ENCODE measurements around the gene GPR141. TPM values are rescaled to one million over a fixed set of nuclear protein-coding genes. Genes with fewer than 3 reads are reported as not detected.
A peak's percentile ranks its signal among the peaks of the same experiment; 100 is the strongest.
"Not testable (repeated sequence)": the region's sequence is repeated elsewhere in the genome, so short reads cannot be mapped to it uniquely, and the experiment has no call there.

Gene GPR141
- total RNA-seq, 2 donors from 2014 or later: 2.0 TPM; not detected in 1

DNA sequence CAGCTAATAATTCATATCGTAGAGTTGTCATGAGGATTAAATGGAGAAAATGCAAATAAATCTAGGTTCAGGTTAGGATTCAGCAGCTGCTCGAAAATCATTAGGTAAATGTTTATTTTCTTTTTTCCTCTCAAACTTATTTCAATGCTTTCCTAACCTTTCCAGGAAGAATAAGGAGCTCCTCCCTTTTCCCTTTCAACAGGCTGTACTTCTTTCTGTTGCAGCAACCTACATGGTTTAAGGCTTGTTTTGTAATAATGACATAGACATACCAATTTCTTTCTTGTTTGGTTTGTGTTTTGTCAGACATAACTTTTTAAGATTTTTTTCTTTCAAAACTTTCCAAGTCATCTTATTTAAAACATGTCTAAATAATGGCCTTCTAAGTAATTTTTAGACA, 18.2 kb downstream of the GPR141 start:
- ATAC-seq (ENCODE audit: insufficient number of reproducible peaks, low FRiP score, low read depth): no peak

DNA sequence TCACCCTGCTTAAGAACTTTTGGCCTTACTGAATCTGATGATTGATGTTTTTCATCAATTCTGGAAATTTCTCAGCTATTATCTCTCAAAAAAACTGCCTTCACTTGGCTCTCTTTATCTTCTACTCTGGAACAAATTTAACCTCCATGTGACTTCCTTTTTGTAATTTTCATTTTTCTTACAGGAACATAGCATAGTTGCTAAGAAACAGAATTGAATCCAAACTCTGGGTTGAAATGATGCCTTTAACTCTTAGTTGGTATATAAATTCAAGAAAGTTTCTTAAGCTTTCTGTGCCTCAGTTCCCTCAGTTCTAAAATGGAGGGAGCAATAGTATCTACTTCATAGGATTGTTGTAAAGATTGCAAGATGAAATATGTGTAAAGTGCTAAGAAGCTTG, 19.8 kb downstream of the GPR141 start:
- TF ChIP-seq, protein P1, sequence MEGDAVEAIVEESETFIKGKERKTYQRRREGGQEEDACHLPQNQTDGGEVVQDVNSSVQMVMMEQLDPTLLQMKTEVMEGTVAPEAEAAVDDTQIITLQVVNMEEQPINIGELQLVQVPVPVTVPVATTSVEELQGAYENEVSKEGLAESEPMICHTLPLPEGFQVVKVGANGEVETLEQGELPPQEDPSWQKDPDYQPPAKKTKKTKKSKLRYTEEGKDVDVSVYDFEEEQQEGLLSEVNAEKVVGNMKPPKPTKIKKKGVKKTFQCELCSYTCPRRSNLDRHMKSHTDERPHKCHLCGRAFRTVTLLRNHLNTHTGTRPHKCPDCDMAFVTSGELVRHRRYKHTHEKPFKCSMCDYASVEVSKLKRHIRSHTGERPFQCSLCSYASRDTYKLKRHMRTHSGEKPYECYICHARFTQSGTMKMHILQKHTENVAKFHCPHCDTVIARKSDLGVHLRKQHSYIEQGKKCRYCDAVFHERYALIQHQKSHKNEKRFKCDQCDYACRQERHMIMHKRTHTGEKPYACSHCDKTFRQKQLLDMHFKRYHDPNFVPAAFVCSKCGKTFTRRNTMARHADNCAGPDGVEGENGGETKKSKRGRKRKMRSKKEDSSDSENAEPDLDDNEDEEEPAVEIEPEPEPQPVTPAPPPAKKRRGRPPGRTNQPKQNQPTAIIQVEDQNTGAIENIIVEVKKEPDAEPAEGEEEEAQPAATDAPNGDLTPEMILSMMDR (IDR thresholded peaks at IDR 0.05): no peak
- DNase-seq (ENCODE audit: low spot score) (no peak), ATAC-seq (ENCODE audit: insufficient number of reproducible peaks, low FRiP score, low read depth) (no peak)
- H3K4me3 ChIP-seq: no peak overlapping the region
- H3K36me3 ChIP-seq: no peaks in the 10 kb centered on the region
- no peaks in the 10 kb centered on the region for H3K9me3 ChIP-seq
- peaks cover 0 to 26% of the 10 kb centered on the region in 2 donors for H3K4me1 ChIP-seq (ENCODE audit: control insufficient read depth in 1 of 2, low read depth in 2 of 2)
- H3K27me3 ChIP-seq (replicated peaks; ENCODE audit: insufficient read depth): no peaks in the 10 kb centered on the region
- no peak overlapping the region for H3K27ac ChIP-seq

More for the DNA sequence above, 18.2 kb downstream of the GPR141 start:
- Histone ChIP-seq H3K9me3 (no peaks in the 10 kb centered on the region), H3K4me1 (ENCODE audit: control insufficient read depth in 1 of 2, low read depth in 2 of 2) (peaks cover 0 to 11% of the 10 kb centered on the region in 2 donors), H3K4me3 (no peak overlapping the region), H3K27ac (no peak overlapping the region), H3K36me3 (no peaks in the 10 kb centered on the region), H3K27me3 (replicated peaks; ENCODE audit: insufficient read depth) (no peaks in the 10 kb centered on the region)
- TF ChIP-seq, protein P1 (IDR thresholded peaks at IDR 0.05): no peak
- DNase-seq (ENCODE audit: low spot score): no peak

DNA sequence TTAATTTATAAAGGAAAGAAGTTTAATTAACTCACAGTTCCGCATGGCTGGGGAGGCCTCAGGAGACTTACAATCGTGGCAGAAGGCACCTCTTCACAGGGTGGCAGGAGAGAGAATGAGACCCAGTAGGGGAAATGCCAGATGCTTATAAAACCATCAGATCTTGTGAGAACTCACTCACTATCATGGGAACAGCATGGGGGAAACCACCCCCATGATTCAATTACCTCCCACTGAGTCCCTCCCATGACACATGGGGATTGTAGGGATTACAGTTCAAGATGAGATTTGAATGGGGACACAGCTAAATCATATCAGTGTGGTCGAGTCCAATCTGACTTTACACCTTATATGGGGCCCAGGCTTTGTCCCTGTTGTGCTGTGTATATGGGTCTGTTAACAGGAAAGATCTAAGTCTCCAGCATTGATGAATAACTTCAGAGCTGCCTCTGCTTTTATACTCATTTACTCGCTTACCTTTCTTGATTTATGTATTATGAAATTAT, 20.8 kb downstream of the GPR141 start:
- not testable (repeated sequence) for H3K36me3 ChIP-seq; H3K4me3 ChIP-seq; H3K9me3 ChIP-seq; H3K27me3 ChIP-seq (replicated peaks; ENCODE audit: insufficient read depth); DNase-seq (ENCODE audit: low spot score); H3K27ac ChIP-seq; ATAC-seq (ENCODE audit: insufficient number of reproducible peaks, low FRiP score, low read depth)
- peaks cover 0 to 31% of the 10 kb centered on the region in 2 donors for H3K4me1 ChIP-seq (ENCODE audit: control insufficient read depth in 1 of 2, low read depth in 2 of 2)

DNA sequence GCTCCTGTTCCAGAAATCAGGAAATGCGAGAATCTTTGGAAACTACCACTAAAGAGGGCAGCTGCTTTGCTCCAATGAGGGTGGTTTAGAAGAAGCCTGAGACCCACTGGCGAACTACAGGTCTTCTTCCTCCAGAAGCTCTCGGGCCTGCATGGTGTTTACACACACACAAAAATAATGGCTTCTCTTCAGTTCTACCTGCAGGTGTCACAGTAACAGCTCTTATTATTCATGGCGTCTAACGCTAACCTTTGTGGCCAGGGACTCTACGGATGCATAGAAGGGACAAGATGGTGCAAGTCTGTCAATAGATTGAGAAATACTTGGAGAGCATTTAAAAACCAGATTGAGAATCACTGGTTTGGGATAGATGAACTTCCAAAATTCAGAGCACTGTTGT, 22.4 kb downstream of the GPR141 start:
- TF ChIP-seq, protein P1 (IDR thresholded peaks at IDR 0.05): no peak
- no peak for ATAC-seq (ENCODE audit: insufficient number of reproducible peaks, low FRiP score, low read depth)
- H3K36me3 ChIP-seq: no peaks in the 10 kb centered on the region
- H3K27me3 ChIP-seq (replicated peaks; ENCODE audit: insufficient read depth): no peaks in the 10 kb centered on the region
- no peak for DNase-seq (ENCODE audit: low spot score)
- no peak overlapping the region for H3K4me3 ChIP-seq
- H3K9me3 ChIP-seq: no peaks in the 10 kb centered on the region
- no peak overlapping the region for H3K27ac ChIP-seq
- H3K4me1 ChIP-seq (ENCODE audit: control insufficient read depth in 1 of 2, low read depth in 2 of 2): peaks cover 0 to 31% of the 10 kb centered on the region in 2 donors

DNA sequence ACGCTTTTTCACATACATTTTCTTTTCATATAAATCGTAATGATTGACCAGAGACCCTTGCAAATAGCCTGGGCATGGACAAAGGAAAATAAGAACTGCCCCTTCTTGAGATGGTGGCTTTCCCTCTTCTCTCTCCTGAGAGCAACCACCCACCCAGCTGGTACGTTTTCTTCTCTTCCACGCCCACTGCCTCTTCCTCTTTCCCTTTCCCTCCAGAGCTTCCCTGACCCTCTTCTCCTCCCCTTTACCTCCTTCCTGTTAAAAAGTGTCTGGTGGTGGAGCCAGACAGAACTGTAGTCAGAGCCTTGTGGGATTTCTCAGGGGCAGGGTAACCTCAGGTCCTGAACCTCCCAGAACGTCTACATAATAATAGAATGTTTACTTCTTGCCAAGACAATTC, 23.2 kb downstream of the GPR141 start:
- ATAC-seq (ENCODE audit: insufficient number of reproducible peaks, low FRiP score, low read depth) (no peak), DNase-seq (ENCODE audit: low spot score) (no peak)
- no peaks in the 10 kb centered on the region for H3K9me3 ChIP-seq
- no peak overlapping the region for H3K4me3 ChIP-seq
- TF ChIP-seq, protein P1 (IDR thresholded peaks at IDR 0.05): no peak
- H3K36me3 ChIP-seq: no peaks in the 10 kb centered on the region
- no peaks in the 10 kb centered on the region for H3K27me3 ChIP-seq (replicated peaks; ENCODE audit: insufficient read depth)
- peaks cover 0 to 31% of the 10 kb centered on the region in 2 donors for H3K4me1 ChIP-seq (ENCODE audit: control insufficient read depth in 1 of 2, low read depth in 2 of 2)
- H3K27ac ChIP-seq: peak overlapping the region in 1 of 2 donors; percentile 1

Data from thoracic aorta (tissue), 2 donors.